ENCODE measurements around the gene FHL5.
"Not testable (repeated sequence)": the region's sequence is repeated elsewhere in the genome, so short reads cannot be mapped to it uniquely, and the experiment has no call there.

The FHL5 gene

DNA sequence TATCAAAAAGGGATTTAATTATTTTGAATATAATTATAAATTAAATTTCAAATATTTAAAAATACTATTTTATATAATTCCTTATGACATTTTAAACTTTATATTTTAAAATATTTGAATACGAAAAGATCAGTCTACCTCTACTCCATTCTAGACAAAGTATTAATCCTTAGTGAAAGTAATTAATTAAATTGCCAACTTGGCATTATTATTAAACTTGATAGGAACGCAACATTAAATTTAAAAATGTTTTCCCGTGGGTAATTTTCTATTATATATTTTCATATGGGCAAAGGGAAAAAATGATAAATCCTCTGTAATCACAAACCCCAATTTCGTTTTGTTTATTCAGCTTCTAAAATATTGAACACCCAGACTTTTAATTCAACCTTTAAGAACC lies 8.4 kb upstream of the FHL5 start:
- Histone ChIP-seq H3K4me1 (ENCODE audit: control insufficient read depth, insufficient read depth, low read depth, low read length) (no peaks in the 10 kb centered on the region), H2BK15ac (ENCODE audit: low read depth, poor library complexity, severe bottlenecking) (no peak overlapping the region), H2BK12ac (ENCODE audit: low read length in 2 of 2) (no peak overlapping the region), H3K4ac (ENCODE audit: low read depth in 1 of 2, low read length in 2 of 2) (no peak overlapping the region), H3K14ac (ENCODE audit: low read length in 2 of 2) (no peak overlapping the region), H2AFZ (ENCODE audit: low read depth, low read length) (no peak overlapping the region), H3K9ac (ENCODE audit: low read length) (no peak overlapping the region), H3K27me3 (ENCODE audit: control insufficient read depth in 1 of 2, insufficient read depth in 1 of 2, low read length in 2 of 2) (no peaks in the 10 kb centered on the region), H2BK5ac (ENCODE audit: low read depth, low read length, poor library complexity, severe bottlenecking) (no peak overlapping the region), H4K91ac (ENCODE audit: low read length) (no peak overlapping the region), H2AK5ac (ENCODE audit: low read length, severe bottlenecking) (no peak overlapping the region), H3K4me2 (ENCODE audit: low read length, poor library complexity, severe bottlenecking) (no peak overlapping the region), H3K27ac (ENCODE audit: low read length, poor library complexity, severe bottlenecking) (no peak overlapping the region), H2BK120ac (ENCODE audit: low read depth, low read length) (no peak overlapping the region), H3K4me3 (ENCODE audit: insufficient read depth in 1 of 2, low read depth in 1 of 2, low read length in 2 of 2) (no peak overlapping the region), H3K23ac (ENCODE audit: low read length in 2 of 2) (no peak overlapping the region), H3K18ac (ENCODE audit: low read depth in 1 of 2, low read length in 2 of 2) (no peak overlapping the region), H3K9me3 (ENCODE audit: control insufficient read depth, low read length) (no peaks in the 10 kb centered on the region), H3K36me3 (ENCODE audit: control insufficient read depth in 1 of 2, insufficient read depth in 2 of 2, low read depth in 1 of 2, low read length in 2 of 2) (peaks cover 4 to 67% of the 10 kb centered on the region in 2 experiments), H4K8ac (ENCODE audit: low read length) (no peak overlapping the region), H3K79me1 (replicated peaks; ENCODE audit: low read length, poor library complexity, severe bottlenecking) (no peaks in the 10 kb centered on the region)
- no peak for DNase-seq
- WGBS = no CpG with 5 or more reads among the region's 4 CpGs

DNA sequence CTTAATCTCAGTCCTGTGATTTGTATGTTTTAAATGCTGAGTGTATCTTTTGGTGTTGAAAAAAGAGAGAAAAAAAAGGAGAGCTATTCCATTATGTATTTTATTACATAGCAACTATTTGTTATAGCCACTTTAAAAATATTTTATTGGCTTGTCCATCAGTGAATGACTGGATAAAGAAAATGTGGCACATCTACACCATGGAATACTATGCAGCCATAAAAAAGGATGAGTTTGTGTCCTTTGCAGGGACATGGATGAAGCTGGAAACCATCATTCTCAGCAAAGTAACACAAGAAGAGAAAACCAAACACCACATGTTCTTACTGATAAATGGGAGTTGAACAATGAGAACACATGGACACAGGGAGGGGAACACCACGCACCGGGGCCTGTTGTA lies 3.2 kb upstream of the FHL5 start:
- not testable (repeated sequence) for H3K23ac ChIP-seq (ENCODE audit: low read length in 2 of 2); H3K27me3 ChIP-seq (ENCODE audit: control insufficient read depth in 1 of 2, insufficient read depth in 1 of 2, low read length in 2 of 2)
- no CpG with 5 or more reads among the region's 2 CpGs for WGBS

DNA sequence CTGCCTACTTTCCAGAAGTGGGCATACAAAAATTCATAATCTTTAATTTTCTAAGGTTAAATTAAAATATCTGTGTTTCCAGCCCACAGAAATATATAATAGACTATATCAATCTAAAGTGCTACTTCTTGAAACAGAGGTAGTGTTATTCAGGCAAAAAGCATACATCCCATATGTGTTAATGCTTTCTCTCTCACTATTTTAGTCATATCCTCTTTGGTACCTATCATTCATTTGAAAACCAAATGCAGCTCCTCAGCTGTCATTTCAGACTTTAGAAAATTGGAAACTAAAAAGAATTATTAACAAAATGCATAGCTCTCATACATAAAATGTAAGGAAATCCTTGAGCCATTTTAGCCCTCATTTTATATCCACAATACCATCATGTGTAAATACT lies 925 bp downstream of the FHL5 start:
- H3K23ac ChIP-seq (ENCODE audit: low read length in 2 of 2) = no peak overlapping the region
- H3K4ac ChIP-seq (ENCODE audit: low read depth in 1 of 2, low read length in 2 of 2) = no peak overlapping the region
- H3K14ac ChIP-seq (ENCODE audit: low read length in 2 of 2) = no peak overlapping the region
- DNase-seq = no peak
- H3K27ac ChIP-seq (ENCODE audit: low read length, poor library complexity, severe bottlenecking) = no peak overlapping the region
- no peak overlapping the region for H2BK5ac ChIP-seq (ENCODE audit: low read depth, low read length, poor library complexity, severe bottlenecking)
- no peaks in the 10 kb centered on the region for H3K27me3 ChIP-seq (ENCODE audit: control insufficient read depth in 1 of 2, insufficient read depth in 1 of 2, low read length in 2 of 2)
- H3K4me1 ChIP-seq (ENCODE audit: control insufficient read depth, insufficient read depth, low read depth, low read length) = no peaks in the 10 kb centered on the region
- H2BK15ac ChIP-seq (ENCODE audit: low read depth, poor library complexity, severe bottlenecking) = no peak overlapping the region
- H4K91ac ChIP-seq (ENCODE audit: low read length) = no peak overlapping the region
- no peak overlapping the region for H2AK5ac ChIP-seq (ENCODE audit: low read length, severe bottlenecking)
- H3K36me3 ChIP-seq (ENCODE audit: control insufficient read depth in 1 of 2, insufficient read depth in 2 of 2, low read depth in 1 of 2, low read length in 2 of 2) = no peaks in the 10 kb centered on the region
- no peak overlapping the region for H3K4me2 ChIP-seq (ENCODE audit: low read length, poor library complexity, severe bottlenecking)
- no peaks in the 10 kb centered on the region for H3K79me1 ChIP-seq (replicated peaks; ENCODE audit: low read length, poor library complexity, severe bottlenecking)
- no peak overlapping the region for H2BK120ac ChIP-seq (ENCODE audit: low read depth, low read length)
- no peak overlapping the region for H2AFZ ChIP-seq (ENCODE audit: low read depth, low read length)
- H2BK12ac ChIP-seq (ENCODE audit: low read length in 2 of 2) = no peak overlapping the region
- H4K8ac ChIP-seq (ENCODE audit: low read length) = no peak overlapping the region
- no peaks in the 10 kb centered on the region for H3K9me3 ChIP-seq (ENCODE audit: control insufficient read depth, low read length)
- H3K18ac ChIP-seq (ENCODE audit: low read depth in 1 of 2, low read length in 2 of 2) = no peak overlapping the region
- no peak overlapping the region for H3K9ac ChIP-seq (ENCODE audit: low read length)
- no peak overlapping the region for H3K4me3 ChIP-seq (ENCODE audit: insufficient read depth in 1 of 2, low read depth in 1 of 2, low read length in 2 of 2)

More for the DNA sequence above, 3.2 kb upstream of the FHL5 start:
- H3K9ac ChIP-seq (ENCODE audit: low read length); H3K79me1 ChIP-seq (replicated peaks; ENCODE audit: low read length, poor library complexity, severe bottlenecking); H3K18ac ChIP-seq (ENCODE audit: low read depth in 1 of 2, low read length in 2 of 2); H2BK120ac ChIP-seq (ENCODE audit: low read depth, low read length); H3K4ac ChIP-seq (ENCODE audit: low read depth in 1 of 2, low read length in 2 of 2); H2BK12ac ChIP-seq (ENCODE audit: low read length in 2 of 2); H2BK15ac ChIP-seq (ENCODE audit: low read depth, poor library complexity, severe bottlenecking); H2AK5ac ChIP-seq (ENCODE audit: low read length, severe bottlenecking); DNase-seq; H3K4me2 ChIP-seq (ENCODE audit: low read length, poor library complexity, severe bottlenecking); H3K14ac ChIP-seq (ENCODE audit: low read length in 2 of 2); H2AFZ ChIP-seq (ENCODE audit: low read depth, low read length); H4K8ac ChIP-seq (ENCODE audit: low read length); H2BK5ac ChIP-seq (ENCODE audit: low read depth, low read length, poor library complexity, severe bottlenecking); H3K9me3 ChIP-seq (ENCODE audit: control insufficient read depth, low read length); H4K91ac ChIP-seq (ENCODE audit: low read length); H3K4me3 ChIP-seq (ENCODE audit: insufficient read depth in 1 of 2, low read depth in 1 of 2, low read length in 2 of 2); H3K27ac ChIP-seq (ENCODE audit: low read length, poor library complexity, severe bottlenecking); H3K4me1 ChIP-seq (ENCODE audit: control insufficient read depth, insufficient read depth, low read depth, low read length): not testable (repeated sequence)
- H3K36me3 ChIP-seq (ENCODE audit: control insufficient read depth in 1 of 2, insufficient read depth in 2 of 2, low read depth in 1 of 2, low read length in 2 of 2) = peaks cover 4 to 16% of the 10 kb centered on the region in 2 experiments

DNA sequence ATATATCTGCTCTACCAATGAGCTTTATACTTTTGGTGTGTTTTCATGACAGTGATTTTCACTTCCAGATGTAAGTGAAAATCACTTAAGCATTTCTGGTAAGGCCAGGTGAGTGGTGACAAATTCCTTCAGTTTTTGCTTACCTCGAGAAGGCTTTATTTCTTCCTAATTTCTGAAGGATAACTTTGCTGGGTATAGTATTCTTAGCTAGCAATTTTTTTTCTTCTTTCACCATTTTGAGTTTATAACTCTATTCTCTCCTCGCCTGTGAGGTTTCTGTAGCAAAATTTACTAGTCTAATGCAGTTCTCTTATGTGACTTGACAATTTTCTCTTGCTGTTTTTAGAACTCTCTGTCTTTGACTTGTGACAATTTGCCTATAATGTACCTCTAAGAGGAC lies 7.1 kb downstream of the FHL5 start:
- Histone ChIP-seq H4K91ac (ENCODE audit: low read length) (no peak overlapping the region), H3K27me3 (ENCODE audit: control insufficient read depth in 1 of 2, insufficient read depth in 1 of 2, low read length in 2 of 2) (no peaks in the 10 kb centered on the region), H2AFZ (ENCODE audit: low read depth, low read length) (no peak overlapping the region), H3K4ac (ENCODE audit: low read depth in 1 of 2, low read length in 2 of 2) (no peak overlapping the region), H3K14ac (ENCODE audit: low read length in 2 of 2) (no peak overlapping the region), H2AK5ac (ENCODE audit: low read length, severe bottlenecking) (no peak overlapping the region), H4K8ac (ENCODE audit: low read length) (no peak overlapping the region), H3K4me1 (ENCODE audit: control insufficient read depth, insufficient read depth, low read depth, low read length) (no peaks in the 10 kb centered on the region), H3K9ac (ENCODE audit: low read length) (no peak overlapping the region), H3K4me3 (ENCODE audit: insufficient read depth in 1 of 2, low read depth in 1 of 2, low read length in 2 of 2) (no peak overlapping the region), H3K36me3 (ENCODE audit: control insufficient read depth in 1 of 2, insufficient read depth in 2 of 2, low read depth in 1 of 2, low read length in 2 of 2) (no peaks in the 10 kb centered on the region), H3K27ac (ENCODE audit: low read length, poor library complexity, severe bottlenecking) (no peak overlapping the region), H2BK15ac (ENCODE audit: low read depth, poor library complexity, severe bottlenecking) (no peak overlapping the region), H3K18ac (ENCODE audit: low read depth in 1 of 2, low read length in 2 of 2) (no peak overlapping the region), H3K23ac (ENCODE audit: low read length in 2 of 2) (no peak overlapping the region), H3K9me3 (ENCODE audit: control insufficient read depth, low read length) (peaks cover 27% of the 10 kb centered on the region), H3K79me1 (replicated peaks; ENCODE audit: low read length, poor library complexity, severe bottlenecking) (no peaks in the 10 kb centered on the region), H2BK120ac (ENCODE audit: low read depth, low read length) (no peak overlapping the region), H2BK5ac (ENCODE audit: low read depth, low read length, poor library complexity, severe bottlenecking) (no peak overlapping the region), H3K4me2 (ENCODE audit: low read length, poor library complexity, severe bottlenecking) (no peak overlapping the region), H2BK12ac (ENCODE audit: low read length in 2 of 2) (no peak overlapping the region)
- no peak for DNase-seq
- WGBS = no CpG with 5 or more reads among the region's 2 CpGs
